Memory B cell (primary cell): ENCODE measurements around the gene HIVEP2.

ENCODE experiments used
- ATAC-seq: fragments of 150-1000 bp; cut with Tn5 transposase; 2 replicates; pipeline ENCODE4 v1.10.0; 2021; ENCODE audit warnings: low read depth, mild to moderate bottlenecking, moderate library complexity
- DNase-seq, 2 donors: peaks; one replicate each; pipeline ENCODE4 v3.0.0; 2022; ENCODE audit warnings: low spot score in 2 of 2
- H3K27ac Mint-ChIP-seq: one replicate; pipeline ENCODE4 v1.8.0; 2022; ENCODE audit warnings: mild to moderate bottlenecking, moderate library complexity, mixed read lengths
- H3K27me3 Mint-ChIP-seq: one replicate; pipeline ENCODE4 v1.8.0; 2022; ENCODE audit warnings: mixed read lengths
- H3K36me3 Mint-ChIP-seq: one replicate; pipeline ENCODE4 v1.8.0; 2022; ENCODE audit warnings: mild to moderate bottlenecking, mixed read lengths
- H3K4me1 Mint-ChIP-seq: one replicate; pipeline ENCODE4 v1.8.0; 2022; ENCODE audit warnings: mixed read lengths
- H3K4me3 Mint-ChIP-seq: one replicate; pipeline ENCODE4 v1.8.0; 2022; ENCODE audit warnings: mild to moderate bottlenecking, moderate library complexity, mixed read lengths
- H3K9me3 Mint-ChIP-seq: one replicate; pipeline ENCODE4 v1.8.0; 2022; ENCODE audit warnings: mixed read lengths

Gene HIVEP2

DNA sequence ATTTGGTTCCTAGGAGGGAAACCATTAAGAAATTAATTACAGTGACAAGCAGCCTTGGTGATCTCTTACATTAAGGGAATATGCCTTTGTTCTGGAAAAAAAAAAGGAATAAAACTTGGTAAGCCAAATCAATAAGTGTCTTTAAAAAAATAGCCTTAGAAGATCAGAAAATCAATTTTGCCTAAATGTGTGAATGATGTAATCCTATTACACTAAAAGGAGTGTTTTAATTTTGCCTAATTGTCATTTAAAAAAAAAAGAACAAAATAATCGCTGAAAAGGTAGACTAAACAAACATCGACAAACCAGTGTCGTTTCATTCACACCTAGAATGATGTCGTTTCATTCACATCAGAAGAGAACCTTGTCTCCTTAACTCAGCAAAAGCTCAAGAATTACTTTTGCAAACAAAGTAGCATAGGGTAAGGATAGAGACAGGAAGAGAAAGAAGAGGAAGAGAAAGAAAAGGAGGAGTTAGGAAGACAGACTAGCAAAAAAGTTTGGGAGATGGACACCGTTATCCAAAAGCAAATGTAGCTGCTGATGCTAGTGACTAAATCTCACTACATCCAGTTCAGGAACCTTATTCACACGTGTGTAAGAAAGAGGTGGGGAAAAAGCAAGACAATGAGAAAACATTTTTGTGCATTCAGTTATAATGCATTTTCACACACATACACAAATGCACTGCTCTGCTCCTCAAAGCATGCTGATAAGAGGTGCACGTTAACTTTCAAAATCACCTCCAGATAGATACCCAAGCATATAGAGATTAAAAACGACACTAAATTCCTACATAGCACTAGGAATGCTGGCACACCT, 60.6 kb downstream of the HIVEP2 start:
- no peak for DNase-seq
- no peak for ATAC-seq
- H3K36me3 Mint-ChIP-seq, result peaks cover 18% of the 10 kb centered on the region
- H3K4me1 Mint-ChIP-seq, result peaks cover 51% of the 10 kb centered on the region
- peak overlapping the region; percentile 96 for H3K4me3 Mint-ChIP-seq
- no peaks in the 10 kb centered on the region for H3K9me3 Mint-ChIP-seq
- no peaks in the 10 kb centered on the region for H3K27me3 Mint-ChIP-seq
- peak overlapping the region; percentile 97 for H3K27ac Mint-ChIP-seq

DNA sequence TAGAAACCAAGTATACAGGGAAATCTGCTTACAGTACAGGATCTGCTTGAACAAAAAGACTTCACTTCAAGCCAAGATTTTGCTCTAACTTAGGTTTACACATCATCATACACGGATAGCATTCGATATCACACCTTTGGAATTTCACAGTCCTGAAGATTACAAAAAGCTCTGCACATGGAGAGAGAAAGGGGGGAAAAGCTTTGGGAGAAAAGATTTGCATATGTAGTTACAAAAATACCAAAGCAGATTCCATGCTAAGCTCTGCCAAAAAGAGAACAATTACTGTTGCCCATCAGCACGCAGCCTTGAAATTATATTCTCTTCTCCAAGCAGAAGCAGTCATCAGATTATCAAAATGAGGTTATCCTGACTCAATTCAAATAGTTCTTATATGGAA, 62.0 kb downstream of the HIVEP2 start:
- DNase-seq, result no peak
- Mint-ChIP-seq H3K4me1 (peaks cover 45% of the 10 kb centered on the region), H3K9me3 (no peaks in the 10 kb centered on the region), H3K4me3 (no peak overlapping the region), H3K36me3 (peaks cover 17% of the 10 kb centered on the region), H3K27ac (peak overlapping the region; percentile 49), H3K27me3 (no peaks in the 10 kb centered on the region)
- no peak for ATAC-seq

DNA sequence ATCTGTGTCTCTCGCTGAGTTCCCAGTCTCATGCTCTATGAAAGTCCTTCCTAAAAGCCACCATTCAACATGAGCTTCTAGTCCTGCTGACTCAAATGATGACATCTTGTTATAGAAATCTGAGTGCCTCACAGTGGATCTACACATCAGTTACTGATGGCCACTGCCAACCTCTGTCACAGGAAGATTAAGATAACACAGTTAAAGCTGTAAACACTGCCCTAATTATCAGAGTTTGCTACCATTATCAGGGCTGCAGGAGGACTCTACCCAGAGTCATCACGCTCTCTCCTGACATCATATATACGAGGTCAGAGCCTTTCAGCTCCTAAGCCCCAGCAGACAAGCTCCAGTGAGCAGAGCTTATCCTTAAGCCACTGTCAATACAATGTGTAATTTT, 63.2 kb downstream of the HIVEP2 start:
- peak overlapping the region; percentile 75 for H3K27ac Mint-ChIP-seq
- ATAC-seq, result no peak

DNA sequence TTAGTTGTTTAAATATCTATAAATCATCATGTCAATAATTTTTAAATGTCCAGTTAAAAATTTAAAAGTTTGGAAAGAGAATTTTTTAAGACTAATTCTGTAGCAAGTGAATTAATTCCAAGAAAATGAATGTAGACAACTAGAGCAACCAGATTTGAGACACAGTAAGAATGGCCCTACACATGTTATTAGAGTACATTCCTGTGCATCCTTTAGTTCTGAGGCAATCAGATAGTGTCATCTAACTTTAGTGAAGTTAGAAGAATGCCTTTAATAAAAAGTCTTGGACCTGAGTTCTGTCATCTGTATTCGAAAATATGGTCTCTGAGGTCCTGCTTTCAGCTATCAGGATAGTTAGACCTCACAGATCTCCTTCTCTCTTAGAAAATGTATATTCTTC, 63.7 kb downstream of the HIVEP2 start:
- H3K4me1 Mint-ChIP-seq, result peaks cover 38% of the 10 kb centered on the region
- peaks cover 1% of the 10 kb centered on the region for H3K9me3 Mint-ChIP-seq
- H3K27me3 Mint-ChIP-seq, result no peaks in the 10 kb centered on the region
- peak overlapping the region; percentile 75 for H3K27ac Mint-ChIP-seq
- H3K4me3 Mint-ChIP-seq, result no peak overlapping the region
- DNase-seq (no peak), ATAC-seq (no peak)
- peaks cover 26% of the 10 kb centered on the region for H3K36me3 Mint-ChIP-seq

More for the DNA sequence above, 63.2 kb downstream of the HIVEP2 start:
- Mint-ChIP-seq H3K4me1 (peaks cover 39% of the 10 kb centered on the region), H3K36me3 (peaks cover 25% of the 10 kb centered on the region), H3K9me3 (peaks cover 1% of the 10 kb centered on the region), H3K4me3 (no peak overlapping the region), H3K27me3 (no peaks in the 10 kb centered on the region)
- no peak for DNase-seq

DNA sequence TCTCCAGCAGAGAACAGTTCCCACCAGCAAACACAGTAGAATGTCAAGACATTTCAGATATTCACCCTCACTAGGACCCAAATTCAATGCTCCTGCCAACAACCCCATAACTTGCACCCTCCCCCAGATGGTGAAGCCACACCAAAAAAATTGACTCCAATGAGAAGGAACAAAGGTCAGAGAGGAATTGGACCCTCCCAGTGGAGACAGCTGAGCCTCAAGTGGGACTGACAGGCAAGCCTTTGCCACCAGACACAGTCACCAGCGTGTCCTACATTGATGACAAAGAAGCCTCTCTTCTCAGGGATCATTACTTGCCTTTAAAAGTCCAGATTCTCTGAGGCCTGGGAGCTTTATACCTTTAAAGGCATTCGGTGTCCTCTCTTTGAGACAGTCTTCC, 64.8 kb downstream of the HIVEP2 start:
- H3K27me3 Mint-ChIP-seq, result no peaks in the 10 kb centered on the region

DNA sequence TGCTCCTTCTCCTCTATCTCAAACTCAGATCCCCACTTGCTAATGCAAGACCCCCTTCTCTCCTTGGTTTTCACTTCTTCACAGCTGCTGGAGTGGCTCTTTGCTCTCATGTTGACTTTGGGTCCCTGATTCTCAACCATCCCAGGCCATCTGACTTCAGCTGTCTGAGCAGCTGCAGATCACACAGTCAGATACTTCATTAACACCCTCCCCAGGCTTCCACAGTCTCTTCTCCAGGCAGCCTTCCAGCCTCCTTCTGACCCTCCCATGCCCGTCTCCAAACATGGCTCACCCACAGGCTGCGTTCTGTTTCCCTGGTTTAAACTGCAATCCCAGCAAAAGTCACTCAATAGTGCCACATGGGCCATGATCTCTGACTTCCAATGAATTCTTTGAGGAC, 65.4 kb downstream of the HIVEP2 start:
- peak overlapping the region; percentile 30 for H3K27ac Mint-ChIP-seq
- H3K4me1 Mint-ChIP-seq, result peaks cover 42% of the 10 kb centered on the region
- ATAC-seq (no peak), DNase-seq (no peak)
- no peaks in the 10 kb centered on the region for H3K27me3 Mint-ChIP-seq
- peaks cover 35% of the 10 kb centered on the region for H3K36me3 Mint-ChIP-seq
- H3K9me3 Mint-ChIP-seq, result peaks cover 1% of the 10 kb centered on the region
- no peak overlapping the region for H3K4me3 Mint-ChIP-seq

More for the DNA sequence above, 64.8 kb downstream of the HIVEP2 start:
- ATAC-seq (no peak), DNase-seq (no peak)
- Mint-ChIP-seq H3K4me3 (no peak overlapping the region), H3K36me3 (peaks cover 32% of the 10 kb centered on the region), H3K9me3 (peaks cover 1% of the 10 kb centered on the region), H3K27ac (peak overlapping the region; percentile 30), H3K4me1 (peaks cover 40% of the 10 kb centered on the region)

DNA sequence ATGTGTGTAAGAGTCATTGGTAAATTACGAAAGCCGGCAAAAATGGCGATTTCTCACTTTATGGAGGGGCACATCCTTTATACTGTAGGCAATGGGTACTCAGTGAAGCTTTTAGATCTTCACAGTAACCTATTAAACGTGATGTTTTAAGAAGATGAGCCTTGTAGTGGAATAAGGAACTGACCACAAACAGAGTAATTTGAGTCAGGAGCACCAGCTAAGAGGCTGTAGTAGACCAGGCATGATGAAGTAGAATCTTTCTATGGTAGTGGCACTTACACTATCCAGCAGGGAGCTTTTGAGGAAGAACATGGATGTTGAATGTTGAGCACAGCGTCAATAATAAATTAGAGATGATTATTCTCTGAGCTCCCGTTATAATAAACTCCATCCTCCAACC, 65.9 kb downstream of the HIVEP2 start:
- ATAC-seq (no peak), DNase-seq (no peak)
- H3K4me3 Mint-ChIP-seq, result no peak overlapping the region
- peaks cover 1% of the 10 kb centered on the region for H3K9me3 Mint-ChIP-seq
- H3K36me3 Mint-ChIP-seq, result peaks cover 35% of the 10 kb centered on the region
- H3K27ac Mint-ChIP-seq, result peak overlapping the region; percentile 30
- no peaks in the 10 kb centered on the region for H3K27me3 Mint-ChIP-seq
- H3K4me1 Mint-ChIP-seq, result peaks cover 42% of the 10 kb centered on the region

DNA sequence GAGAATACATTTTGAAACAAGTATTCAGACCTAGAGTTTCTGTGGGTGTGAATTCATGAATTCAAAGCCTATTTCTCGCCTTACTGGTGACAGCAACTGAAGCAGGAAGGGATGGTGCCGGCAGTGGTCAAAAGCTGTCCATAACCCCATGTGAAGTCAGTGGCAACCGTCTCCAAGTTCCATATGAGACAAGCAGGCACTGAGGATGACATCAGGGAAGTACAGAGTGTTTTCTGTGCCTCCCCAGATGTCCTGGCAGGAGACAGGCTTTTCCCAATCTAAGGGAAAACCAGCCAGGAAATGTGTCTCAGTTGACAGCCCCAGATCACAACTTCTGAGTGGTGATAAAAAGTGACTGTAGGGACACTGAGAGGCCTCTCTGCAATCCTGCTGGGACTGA, 66.6 kb downstream of the HIVEP2 start:
- Mint-ChIP-seq H3K36me3 (peaks cover 37% of the 10 kb centered on the region), H3K4me3 (no peak overlapping the region), H3K27ac (no peak overlapping the region), H3K27me3 (no peaks in the 10 kb centered on the region), H3K9me3 (peaks cover 1% of the 10 kb centered on the region), H3K4me1 (peaks cover 45% of the 10 kb centered on the region)
- ATAC-seq (no peak), DNase-seq (no peak)

DNA sequence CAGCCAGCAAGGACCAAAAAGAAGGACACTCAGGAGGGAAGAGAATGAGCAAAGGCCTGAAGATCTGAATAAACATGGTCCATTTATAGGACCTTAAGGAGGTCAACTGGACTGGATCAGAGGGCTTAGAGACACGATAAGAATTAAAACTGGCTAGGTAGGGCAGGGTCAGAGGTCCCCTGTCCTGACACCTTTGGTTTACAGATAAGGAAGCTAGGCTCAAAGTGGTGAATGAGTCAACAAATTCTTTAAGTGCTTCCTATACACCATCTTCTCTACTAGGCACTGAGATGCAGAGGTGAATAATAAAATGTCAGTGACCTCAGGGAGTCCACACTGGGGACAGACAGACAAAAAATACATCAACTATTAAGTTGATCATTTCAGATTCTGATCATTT, 70.3 kb downstream of the HIVEP2 start:
- H3K36me3 Mint-ChIP-seq, result peaks cover 29% of the 10 kb centered on the region
- no peaks in the 10 kb centered on the region for H3K27me3 Mint-ChIP-seq
- no peak overlapping the region for H3K4me3 Mint-ChIP-seq
- no peak for DNase-seq
- peaks cover 1% of the 10 kb centered on the region for H3K9me3 Mint-ChIP-seq
- H3K4me1 Mint-ChIP-seq, result peaks cover 49% of the 10 kb centered on the region
- no peak for ATAC-seq
- H3K27ac Mint-ChIP-seq, result peak overlapping the region; percentile 64

DNA sequence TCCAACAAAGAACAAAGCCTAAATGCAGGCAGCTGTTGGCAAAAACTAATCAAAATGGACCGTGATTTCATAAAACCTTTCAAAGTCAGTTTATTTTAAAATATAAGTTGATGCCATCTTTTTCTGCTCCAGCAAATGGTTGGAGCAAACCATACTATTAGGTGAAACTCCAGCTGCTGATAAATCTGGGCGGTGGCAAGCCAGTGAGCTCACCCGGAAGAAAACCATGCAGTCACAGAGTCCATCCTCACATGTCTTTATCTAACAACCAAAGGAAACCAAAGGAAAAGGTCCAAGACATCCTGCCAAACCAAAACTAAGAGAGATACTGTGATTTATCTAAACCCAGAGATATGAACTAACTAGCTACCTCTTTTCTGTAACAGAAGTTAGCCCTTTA, 72.6 kb downstream of the HIVEP2 start:
- Mint-ChIP-seq H3K4me3 (no peak overlapping the region), H3K27ac (peak overlapping the region; percentile 93), H3K36me3 (peaks cover 15% of the 10 kb centered on the region)

DNA sequence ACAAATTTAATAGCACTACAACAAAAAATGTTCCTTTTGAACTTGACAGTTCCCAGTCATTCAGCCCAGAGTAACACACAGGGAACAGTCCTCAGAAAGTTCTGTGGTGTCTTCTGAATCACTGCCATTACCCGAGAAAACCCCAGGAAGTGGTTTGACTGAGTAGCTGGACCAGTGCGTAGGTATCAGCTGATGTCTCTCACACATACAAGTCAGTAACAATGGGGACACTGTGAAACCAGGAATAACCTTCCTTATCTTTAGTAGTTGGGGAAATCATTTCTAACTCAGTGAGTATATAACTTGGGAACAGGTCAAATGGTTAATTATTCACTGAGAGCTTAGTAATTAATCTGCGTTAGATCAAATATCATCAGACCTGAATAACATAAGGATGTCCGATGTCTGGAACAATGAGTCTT, 73.1 kb downstream of the HIVEP2 start:
- peaks cover 56% of the 10 kb centered on the region for H3K4me1 Mint-ChIP-seq
- H3K4me3 Mint-ChIP-seq, result no peak overlapping the region
- no peaks in the 10 kb centered on the region for H3K27me3 Mint-ChIP-seq
- peak; percentile 91 for ATAC-seq
- H3K36me3 Mint-ChIP-seq, result peaks cover 14% of the 10 kb centered on the region
- H3K27ac Mint-ChIP-seq, result peak overlapping the region; percentile 93
- peak in 1 of 2 donors; percentile 40 for DNase-seq
- H3K9me3 Mint-ChIP-seq, result no peaks in the 10 kb centered on the region

More for the DNA sequence above, 72.6 kb downstream of the HIVEP2 start:
- H3K9me3 Mint-ChIP-seq, result no peaks in the 10 kb centered on the region
- no peaks in the 10 kb centered on the region for H3K27me3 Mint-ChIP-seq
- peaks cover 56% of the 10 kb centered on the region for H3K4me1 Mint-ChIP-seq
- ATAC-seq, result peak; percentile 37
- no peak for DNase-seq

DNA sequence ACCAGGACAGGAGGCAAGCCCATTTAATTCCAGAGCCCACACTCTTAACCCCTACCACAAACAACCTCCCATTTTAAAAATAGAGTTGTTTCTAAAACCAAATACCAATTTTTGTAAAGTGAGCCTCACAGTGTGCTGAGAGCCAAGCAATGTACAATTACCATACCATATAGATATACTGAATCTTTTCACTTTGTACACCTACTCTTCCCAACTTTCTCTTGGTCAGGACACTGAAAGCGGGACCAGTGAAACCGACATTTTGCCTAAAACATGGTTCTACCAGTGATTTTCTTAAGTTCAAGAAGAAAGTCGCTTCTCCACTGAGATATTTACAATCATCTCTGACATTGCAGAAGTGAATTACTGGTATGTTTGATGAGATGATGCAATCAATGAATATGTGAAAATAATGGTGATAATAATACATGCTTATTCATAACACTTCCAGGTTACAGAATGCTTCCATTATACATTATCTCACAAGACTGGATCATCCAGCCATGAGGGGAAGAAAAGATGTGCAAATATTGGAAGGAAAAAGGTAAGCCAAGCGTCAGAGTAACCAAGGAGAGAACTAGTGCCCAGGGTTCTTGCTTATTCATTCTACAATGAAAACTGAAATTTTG, 74.1 kb downstream of the HIVEP2 start:
- peaks cover 54% of the 10 kb centered on the region for H3K4me1 Mint-ChIP-seq
- no peaks in the 10 kb centered on the region for H3K9me3 Mint-ChIP-seq
- peak overlapping the region; percentile 72 for H3K27ac Mint-ChIP-seq
- DNase-seq (no peak), ATAC-seq (no peak)
- H3K4me3 Mint-ChIP-seq, result no peak overlapping the region
- H3K27me3 Mint-ChIP-seq, result no peaks in the 10 kb centered on the region
- H3K36me3 Mint-ChIP-seq, result peaks cover 11% of the 10 kb centered on the region

DNA sequence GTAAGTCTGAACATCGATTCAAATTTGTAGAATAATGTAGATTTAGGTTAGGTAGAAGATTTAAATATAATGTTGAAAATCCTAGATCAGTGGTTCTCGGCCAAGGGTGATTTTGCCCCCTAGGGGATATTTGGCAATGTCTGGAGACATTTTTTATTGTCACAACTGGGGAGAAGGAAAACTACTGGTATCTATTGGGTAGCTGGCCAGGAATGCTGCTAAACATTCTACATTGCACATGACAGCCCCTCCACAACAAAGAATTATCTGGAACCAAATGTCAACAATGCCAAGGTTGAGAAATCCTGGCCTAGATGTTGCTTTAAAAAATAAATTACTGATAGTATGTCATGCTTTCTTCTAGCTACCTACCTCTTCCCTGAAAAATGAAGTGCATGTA, 76.1 kb downstream of the HIVEP2 start:
- Mint-ChIP-seq H3K4me3 (no peak overlapping the region), H3K36me3 (peaks cover 3% of the 10 kb centered on the region), H3K27me3 (no peaks in the 10 kb centered on the region), H3K27ac (peak overlapping the region; percentile 20), H3K9me3 (no peaks in the 10 kb centered on the region), H3K4me1 (peaks cover 50% of the 10 kb centered on the region)
- no peak for ATAC-seq
- DNase-seq, result no peak

DNA sequence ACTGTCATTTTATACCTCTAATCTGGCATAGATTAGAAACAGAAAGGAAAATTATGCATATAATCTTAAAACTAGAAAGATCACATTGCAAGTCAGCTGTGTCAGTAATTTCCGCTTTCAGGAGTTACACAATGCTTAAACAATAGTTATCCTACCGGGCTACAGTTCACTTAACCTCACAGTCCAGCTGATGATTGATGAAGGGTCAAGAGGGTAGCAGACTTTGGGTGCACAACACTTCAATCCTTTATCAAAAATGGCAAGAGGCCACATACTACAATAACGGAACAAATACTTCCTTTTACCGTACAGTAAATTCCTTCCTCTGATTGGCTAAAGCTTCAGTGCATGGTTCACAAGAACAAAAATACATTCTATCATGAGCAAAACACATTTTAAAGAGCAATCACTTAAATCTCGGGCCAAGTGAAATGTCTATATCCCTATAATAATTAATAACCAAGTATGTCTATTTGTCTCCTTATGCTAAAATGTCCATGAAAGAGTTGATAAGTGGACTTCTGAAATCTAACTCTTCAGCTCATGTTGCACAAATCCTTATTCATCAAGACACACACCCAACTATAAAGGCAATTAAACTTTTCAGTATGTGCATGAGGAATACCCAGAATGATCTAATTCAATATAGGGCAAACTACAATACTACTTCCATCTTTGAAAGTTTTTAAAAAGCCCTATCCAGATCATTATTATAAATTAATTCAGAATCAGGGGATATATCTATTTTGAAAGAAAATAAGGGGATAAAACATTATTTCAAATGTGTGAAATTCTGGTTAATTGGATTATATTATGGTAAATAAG, 76.8 kb downstream of the HIVEP2 start:
- Mint-ChIP-seq H3K9me3 (no peaks in the 10 kb centered on the region), H3K27me3 (no peaks in the 10 kb centered on the region), H3K4me1 (peaks cover 50% of the 10 kb centered on the region), H3K27ac (peak overlapping the region; percentile 78), H3K36me3 (peaks cover 2% of the 10 kb centered on the region), H3K4me3 (peak overlapping the region; percentile 71)
- ATAC-seq (peak; percentile 18), DNase-seq (no peak)
